Measurements from ENCODE around the gene CBX4.
"Not testable (repeated sequence)": the region's sequence is repeated elsewhere in the genome, so short reads cannot be mapped to it uniquely, and the experiment has no call there.

The CBX4 gene

GRCh38 chr17:79854080-79855060, 15.1 kb upstream of the CBX4 start:
- H3K4me1 Mint-ChIP-seq (ENCODE audit: low read depth in 2 of 2) = no peaks in the 10 kb centered on the region
- no peaks in the 10 kb centered on the region for H3K9me3 Mint-ChIP-seq
- H3K4me3 Mint-ChIP-seq = no peak overlapping the region
- ATAC-seq (replicated peaks) (no peak), DNase-seq (no peak)
- peaks cover 36 to 67% of the 10 kb centered on the region in 2 donors for H3K27me3 Mint-ChIP-seq
- H3K27ac Mint-ChIP-seq = peak overlapping the region in 1 of 2 donors; percentile 36
- peaks cover 5% of the 10 kb centered on the region for H3K36me3 Mint-ChIP-seq (ENCODE audit: insufficient read depth)

DNA sequence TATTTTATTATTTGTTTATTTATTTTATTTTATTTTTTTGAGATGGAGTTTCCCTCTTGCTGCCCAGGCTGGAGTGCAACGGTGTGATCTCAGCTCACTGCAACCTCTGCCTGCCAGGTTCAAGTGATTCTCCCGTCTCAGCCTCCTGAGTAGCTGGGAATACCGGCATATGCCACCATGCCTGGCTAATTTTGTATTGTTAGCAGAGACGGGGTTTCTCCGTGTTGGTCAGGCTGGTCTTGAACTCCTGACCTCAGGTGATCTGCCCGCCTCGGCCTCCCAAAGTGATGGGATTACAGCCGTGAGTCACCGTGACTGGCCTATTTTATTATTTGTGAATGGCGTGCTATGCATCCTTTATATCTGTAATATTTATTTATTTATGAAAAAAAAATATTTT, 13.9 kb upstream of the CBX4 start:
- peak overlapping the region in 1 of 2 donors; percentile 59 for H3K4me3 Mint-ChIP-seq
- not testable (repeated sequence) for ATAC-seq (replicated peaks); H3K27ac Mint-ChIP-seq; DNase-seq; H3K9me3 Mint-ChIP-seq; H3K36me3 Mint-ChIP-seq (ENCODE audit: insufficient read depth); H3K4me1 Mint-ChIP-seq (ENCODE audit: low read depth in 2 of 2)
- peaks cover 34 to 67% of the 10 kb centered on the region in 2 donors for H3K27me3 Mint-ChIP-seq

GRCh38 chr17:79852748-79853147, 13.5 kb upstream of the CBX4 start:
- H3K4me3 Mint-ChIP-seq = peak overlapping the region; percentile 59 to 60
- DNase-seq (no peak), ATAC-seq (replicated peaks) (no peak)

GRCh38 chr17:79851461-79851817, 12.2 kb upstream of the CBX4 start:
- Mint-ChIP-seq H3K4me1 (ENCODE audit: low read depth in 2 of 2) (no peaks in the 10 kb centered on the region), H3K36me3 (ENCODE audit: insufficient read depth) (no peaks in the 10 kb centered on the region), H3K27ac (no peak overlapping the region), H3K4me3 (no peak overlapping the region), H3K9me3 (no peaks in the 10 kb centered on the region), H3K27me3 (peaks cover 26 to 58% of the 10 kb centered on the region in 2 donors)
- no peak for ATAC-seq (replicated peaks)
- DNase-seq = no peak

More at GRCh38 chr17:79852748-79853147, 13.5 kb upstream of the CBX4 start:
- H3K36me3 Mint-ChIP-seq (ENCODE audit: insufficient read depth) = peaks cover 5% of the 10 kb centered on the region
- H3K27ac Mint-ChIP-seq = no peak overlapping the region
- no peaks in the 10 kb centered on the region for H3K9me3 Mint-ChIP-seq
- H3K27me3 Mint-ChIP-seq = peaks cover 38 to 67% of the 10 kb centered on the region in 2 donors
- H3K4me1 Mint-ChIP-seq (ENCODE audit: low read depth in 2 of 2) = no peaks in the 10 kb centered on the region

- peak; percentile 29 for ATAC-seq (replicated peaks)
These were observed 11.6 kb upstream of the CBX4 start for GRCh38 chr17:79850571-79851460.

DNA sequence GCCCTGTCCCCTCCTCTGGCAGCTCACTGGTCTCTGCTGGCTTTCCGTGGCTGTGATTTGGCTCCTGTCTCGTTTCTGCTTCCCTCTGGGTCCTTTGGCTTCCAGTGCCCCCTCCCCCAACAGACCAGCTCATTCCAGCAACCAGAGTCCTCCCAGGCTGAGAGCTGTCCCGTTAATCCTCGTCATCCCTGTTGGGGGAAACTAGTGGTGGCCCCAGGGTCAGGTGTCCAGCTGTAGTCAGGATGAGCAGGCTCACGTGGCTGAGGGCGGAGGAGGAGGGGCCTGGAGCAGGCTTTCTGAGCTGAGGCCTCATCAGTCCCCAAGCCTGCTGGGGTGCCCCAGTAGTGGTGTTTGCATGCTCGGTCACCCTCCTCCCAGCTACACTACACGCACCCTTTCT, 10.7 kb upstream of the CBX4 start:
- Mint-ChIP-seq H3K4me1 (ENCODE audit: low read depth in 2 of 2) (no peaks in the 10 kb centered on the region), H3K36me3 (ENCODE audit: insufficient read depth) (no peaks in the 10 kb centered on the region), H3K27ac (no peak overlapping the region), H3K9me3 (no peaks in the 10 kb centered on the region), H3K27me3 (peaks cover 21 to 50% of the 10 kb centered on the region in 2 donors), H3K4me3 (no peak overlapping the region)
- ATAC-seq (replicated peaks) = no peak
- no peak for DNase-seq

More at GRCh38 chr17:79850571-79851460, 11.6 kb upstream of the CBX4 start:
- Mint-ChIP-seq H3K4me3 (no peak overlapping the region), H3K27ac (no peak overlapping the region), H3K27me3 (peaks cover 28 to 58% of the 10 kb centered on the region in 2 donors), H3K36me3 (ENCODE audit: insufficient read depth) (no peaks in the 10 kb centered on the region), H3K9me3 (no peaks in the 10 kb centered on the region), H3K4me1 (ENCODE audit: low read depth in 2 of 2) (no peaks in the 10 kb centered on the region)
- DNase-seq = no peak

DNA sequence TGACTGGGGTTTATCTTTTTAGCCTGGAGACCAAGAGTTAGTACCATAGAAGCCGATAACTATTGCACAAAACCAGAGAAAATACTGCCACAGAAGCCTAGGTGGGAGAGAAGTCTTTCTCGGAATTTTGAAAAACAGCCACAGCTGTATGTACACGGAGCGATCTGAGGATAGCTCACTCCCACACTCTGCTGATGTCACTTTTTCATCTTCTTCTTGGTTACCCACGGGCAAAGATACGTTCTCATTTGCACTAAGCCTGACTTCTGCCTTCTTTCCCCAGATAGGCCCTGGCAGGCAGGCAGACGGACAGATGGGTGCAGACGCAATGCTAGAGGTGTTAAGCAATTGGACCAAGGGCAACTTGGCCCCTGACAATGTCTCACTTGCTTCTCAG, 9.1 kb upstream of the CBX4 start:
- peaks cover 0 to 2% of the 10 kb centered on the region in 2 donors for H3K4me1 Mint-ChIP-seq (ENCODE audit: low read depth in 2 of 2)
- ATAC-seq (replicated peaks) (no peak), DNase-seq (no peak)
- H3K9me3 Mint-ChIP-seq = no peaks in the 10 kb centered on the region
- peaks cover 16 to 43% of the 10 kb centered on the region in 2 donors for H3K27me3 Mint-ChIP-seq
- no peak overlapping the region for H3K27ac Mint-ChIP-seq
- no peak overlapping the region for H3K4me3 Mint-ChIP-seq
- no peaks in the 10 kb centered on the region for H3K36me3 Mint-ChIP-seq (ENCODE audit: insufficient read depth)

DNA sequence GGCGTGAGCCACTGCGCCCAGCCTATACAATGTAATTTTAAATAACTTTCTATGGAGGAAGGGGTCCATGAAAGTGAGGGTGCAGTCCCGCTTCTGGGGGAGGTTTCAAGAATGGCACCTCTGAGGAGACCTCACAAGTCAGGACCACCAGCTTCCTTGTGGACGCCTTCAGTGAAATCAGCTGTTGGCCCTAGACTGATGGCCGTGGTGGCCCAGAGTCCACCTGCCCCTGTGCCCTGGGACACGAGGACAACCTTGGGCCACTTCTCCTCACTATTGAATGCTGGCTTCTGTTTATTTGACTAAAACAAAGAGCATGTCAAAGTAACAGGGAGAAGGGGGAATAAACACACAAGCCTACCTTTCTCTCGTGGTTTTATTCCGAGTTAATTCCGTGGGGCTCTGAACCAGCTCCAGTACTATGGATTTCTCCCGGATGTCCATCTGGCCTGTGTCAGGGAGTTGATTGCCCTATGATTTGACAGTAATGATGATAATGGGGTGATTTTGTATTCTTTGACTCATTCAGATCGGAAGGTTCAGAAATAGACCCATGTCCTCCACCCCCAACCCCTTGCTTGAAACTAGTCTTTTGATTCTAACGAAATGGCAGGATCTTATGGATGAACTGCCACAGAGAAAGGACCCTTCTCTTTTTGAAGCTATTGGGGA, 8.6 kb upstream of the CBX4 start:
- Mint-ChIP-seq H3K27me3 (peaks cover 18 to 48% of the 10 kb centered on the region in 2 donors), H3K27ac (no peak overlapping the region), H3K4me3 (no peak overlapping the region), H3K4me1 (ENCODE audit: low read depth in 2 of 2) (peaks cover 3 to 5% of the 10 kb centered on the region in 2 donors), H3K9me3 (no peaks in the 10 kb centered on the region), H3K36me3 (ENCODE audit: insufficient read depth) (no peaks in the 10 kb centered on the region)
- no peak for DNase-seq
- no peak for ATAC-seq (replicated peaks)

GRCh38 chr17:79845601-79845949, 6.3 kb upstream of the CBX4 start:
- Mint-ChIP-seq H3K4me1 (ENCODE audit: low read depth in 2 of 2) (peaks cover 13 to 14% of the 10 kb centered on the region in 2 donors), H3K4me3 (peak overlapping the region in 1 of 2 donors; percentile 56), H3K27ac (no peak overlapping the region), H3K9me3 (no peaks in the 10 kb centered on the region), H3K27me3 (peaks cover 33 to 58% of the 10 kb centered on the region in 2 donors), H3K36me3 (ENCODE audit: insufficient read depth) (peaks cover 11% of the 10 kb centered on the region)
- DNase-seq (no peak), ATAC-seq (replicated peaks) (no peak)

DNA sequence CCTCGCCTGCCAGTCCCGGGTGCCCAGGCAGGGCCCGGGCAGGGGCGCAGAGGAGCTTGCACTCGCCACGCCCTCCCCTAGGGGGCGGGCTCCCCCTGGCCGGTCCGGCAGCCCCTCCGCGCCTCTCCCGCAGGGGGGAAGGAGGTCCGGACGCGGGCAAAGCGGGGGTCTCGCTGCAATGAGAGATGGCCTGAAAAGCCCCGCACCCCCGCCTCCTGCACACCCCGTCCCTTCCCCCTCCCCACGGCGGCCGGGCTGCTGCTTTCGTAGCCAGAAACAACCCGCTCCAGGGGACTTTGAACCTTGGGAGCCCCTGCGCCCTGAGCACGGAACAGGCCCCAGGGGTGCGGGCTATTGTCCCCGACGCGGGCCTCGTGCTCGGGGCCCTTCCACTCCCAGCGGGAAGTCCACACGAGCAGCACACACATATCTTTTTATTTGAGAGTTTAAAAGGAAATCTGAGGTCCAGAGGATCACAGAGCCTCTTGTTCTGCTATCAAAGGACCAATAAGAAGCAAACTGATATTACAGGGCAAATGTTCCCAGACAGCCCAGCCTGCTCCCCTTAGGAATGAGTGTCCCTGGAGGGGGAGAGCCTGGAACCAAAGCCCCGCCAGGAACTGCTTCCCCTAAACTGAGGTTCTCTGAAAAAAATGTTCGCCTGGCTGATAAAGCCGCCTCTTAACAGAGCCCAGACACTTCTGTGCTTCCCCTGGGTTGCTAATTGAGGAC, 5.8 kb upstream of the CBX4 start:
- Mint-ChIP-seq H3K27ac (no peak overlapping the region), H3K9me3 (no peaks in the 10 kb centered on the region), H3K4me1 (ENCODE audit: low read depth in 2 of 2) (peaks cover 13 to 15% of the 10 kb centered on the region in 2 donors), H3K4me3 (peak overlapping the region; percentile 37 to 56), H3K27me3 (peaks cover 39 to 62% of the 10 kb centered on the region in 2 donors), H3K36me3 (ENCODE audit: insufficient read depth) (peaks cover 12% of the 10 kb centered on the region)
- peak; percentile 62 for ATAC-seq (replicated peaks)
- DNase-seq = peak; percentile 45 to 56 (median 53)

- Mint-ChIP-seq H3K36me3 (ENCODE audit: insufficient read depth) (peaks cover 16% of the 10 kb centered on the region), H3K9me3 (no peaks in the 10 kb centered on the region), H3K4me3 (peak overlapping the region; percentile 93 to 97), H3K27ac (no peak overlapping the region), H3K27me3 (peaks cover 39 to 63% of the 10 kb centered on the region in 2 donors), H3K4me1 (ENCODE audit: low read depth in 2 of 2) (peaks cover 15 to 17% of the 10 kb centered on the region in 2 donors)
- no peak for DNase-seq
- no peak for ATAC-seq (replicated peaks)
These were observed 4.9 kb upstream of the CBX4 start for GRCh38 chr17:79843816-79844800.

DNA sequence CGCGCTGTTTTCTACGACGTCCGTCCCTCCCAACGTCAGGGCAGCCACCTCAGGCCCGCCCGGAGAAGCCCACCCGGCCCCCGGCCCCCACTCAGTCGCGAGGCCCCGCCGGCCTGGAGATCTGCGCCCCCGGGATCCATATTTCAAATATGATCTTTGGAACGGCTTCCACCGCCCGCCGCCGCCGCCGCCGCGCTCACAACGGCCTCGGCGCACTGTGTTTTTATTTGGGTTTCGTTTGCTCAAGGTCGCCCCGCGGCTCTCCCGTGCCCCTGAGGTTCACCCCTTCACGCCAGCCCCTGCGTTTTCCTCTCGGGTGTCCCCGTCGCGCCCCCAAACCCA, 4.2 kb upstream of the CBX4 start:
- no peak overlapping the region for H3K27ac Mint-ChIP-seq
- H3K27me3 Mint-ChIP-seq = peaks cover 38 to 56% of the 10 kb centered on the region in 2 donors
- H3K9me3 Mint-ChIP-seq = no peaks in the 10 kb centered on the region
- DNase-seq (peak in 1 of 3 experiments; percentile 29), ATAC-seq (replicated peaks) (no peak)
- H3K4me3 Mint-ChIP-seq = peak overlapping the region; percentile 93 to 97
- H3K36me3 Mint-ChIP-seq (ENCODE audit: insufficient read depth) = peaks cover 19% of the 10 kb centered on the region
- peaks cover 15 to 17% of the 10 kb centered on the region in 2 donors for H3K4me1 Mint-ChIP-seq (ENCODE audit: low read depth in 2 of 2)
